A549 (cell line): ENCODE data around the gene IRS4.

Experiments used
- CTCF ChIP-seq: fragments of >200 bp; sonication (Bioruptor Twin); formaldehyde crosslinking; IDR thresholded peaks from 3 replicates; pipeline ENCODE4 v1.5.1; 2016
- HOXB13 ChIP-seq: fragments of 250-450 bp; sonication (Bioruptor Pico); IDR thresholded peaks from 2 replicates; pipeline ENCODE4 v1.5.0; 2020; ENCODE audit warnings: low read depth, mild to moderate bottlenecking, moderate library complexity
- RNF2 ChIP-seq: fragments of 200-600 bp; sonication (generic); IDR thresholded peaks from 2 replicates; pipeline ENCODE4 v1.6.1; 2016; ENCODE audit warnings: low read depth, mild to moderate bottlenecking, antibody characterized with exemption, moderate library complexity, borderline replicate concordance
- TF ChIP-seq, protein P1 (sequence below): IDR thresholded peaks from 2 replicates; pipeline ENCODE4 v1.6.1; 2012

GRCh38 chrX:108696690-108697089 is 39.7 kb downstream of the IRS4 start:
- no peak for TF ChIP-seq HOXB13 (CRISPR knock-in tag)
- TF ChIP-seq CTCF: no peak
- TF ChIP-seq, protein P1, sequence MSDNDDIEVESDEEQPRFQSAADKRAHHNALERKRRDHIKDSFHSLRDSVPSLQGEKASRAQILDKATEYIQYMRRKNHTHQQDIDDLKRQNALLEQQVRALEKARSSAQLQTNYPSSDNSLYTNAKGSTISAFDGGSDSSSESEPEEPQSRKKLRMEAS: no peak
- TF ChIP-seq RNF2: no peak
